Inferior parietal cortex (tissue), 1 donor: ENCODE results near the gene FHDC1.
"Not testable (repeated sequence)": the region's sequence is repeated elsewhere in the genome, so short reads cannot be mapped to it uniquely, and the experiment has no call there.

Experiments used
- DNase-seq: peaks from one replicate; pipeline ENCODE4 v3.0.0-alpha.2; 2016; ENCODE audit errors: extremely low spot score

Gene FHDC1, protein sequence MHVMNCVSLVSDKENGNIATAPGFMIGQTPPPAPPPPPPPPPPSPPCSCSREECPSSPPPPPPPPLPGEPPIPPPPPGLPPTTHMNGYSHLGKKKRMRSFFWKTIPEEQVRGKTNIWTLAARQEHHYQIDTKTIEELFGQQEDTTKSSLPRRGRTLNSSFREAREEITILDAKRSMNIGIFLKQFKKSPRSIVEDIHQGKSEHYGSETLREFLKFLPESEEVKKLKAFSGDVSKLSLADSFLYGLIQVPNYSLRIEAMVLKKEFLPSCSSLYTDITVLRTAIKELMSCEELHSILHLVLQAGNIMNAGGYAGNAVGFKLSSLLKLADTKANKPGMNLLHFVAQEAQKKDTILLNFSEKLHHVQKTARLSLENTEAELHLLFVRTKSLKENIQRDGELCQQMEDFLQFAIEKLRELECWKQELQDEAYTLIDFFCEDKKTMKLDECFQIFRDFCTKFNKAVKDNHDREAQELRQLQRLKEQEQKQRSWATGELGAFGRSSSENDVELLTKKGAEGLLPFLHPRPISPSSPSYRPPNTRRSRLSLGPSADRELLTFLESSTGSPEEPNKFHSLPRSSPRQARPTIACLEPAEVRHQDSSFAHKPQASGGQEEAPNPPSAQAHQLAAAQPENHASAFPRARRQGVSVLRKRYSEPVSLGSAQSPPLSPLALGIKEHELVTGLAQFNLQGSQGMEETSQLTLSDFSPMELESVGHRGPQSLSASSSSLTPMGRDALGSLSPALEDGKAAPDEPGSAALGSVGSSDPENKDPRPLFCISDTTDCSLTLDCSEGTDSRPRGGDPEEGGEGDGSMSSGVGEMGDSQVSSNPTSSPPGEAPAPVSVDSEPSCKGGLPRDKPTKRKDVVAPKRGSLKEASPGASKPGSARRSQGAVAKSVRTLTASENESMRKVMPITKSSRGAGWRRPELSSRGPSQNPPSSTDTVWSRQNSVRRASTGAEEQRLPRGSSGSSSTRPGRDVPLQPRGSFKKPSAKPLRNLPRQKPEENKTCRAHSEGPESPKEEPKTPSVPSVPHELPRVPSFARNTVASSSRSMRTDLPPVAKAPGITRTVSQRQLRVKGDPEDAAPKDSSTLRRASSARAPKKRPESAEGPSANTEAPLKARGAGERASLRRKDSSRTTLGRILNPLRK

DNA sequence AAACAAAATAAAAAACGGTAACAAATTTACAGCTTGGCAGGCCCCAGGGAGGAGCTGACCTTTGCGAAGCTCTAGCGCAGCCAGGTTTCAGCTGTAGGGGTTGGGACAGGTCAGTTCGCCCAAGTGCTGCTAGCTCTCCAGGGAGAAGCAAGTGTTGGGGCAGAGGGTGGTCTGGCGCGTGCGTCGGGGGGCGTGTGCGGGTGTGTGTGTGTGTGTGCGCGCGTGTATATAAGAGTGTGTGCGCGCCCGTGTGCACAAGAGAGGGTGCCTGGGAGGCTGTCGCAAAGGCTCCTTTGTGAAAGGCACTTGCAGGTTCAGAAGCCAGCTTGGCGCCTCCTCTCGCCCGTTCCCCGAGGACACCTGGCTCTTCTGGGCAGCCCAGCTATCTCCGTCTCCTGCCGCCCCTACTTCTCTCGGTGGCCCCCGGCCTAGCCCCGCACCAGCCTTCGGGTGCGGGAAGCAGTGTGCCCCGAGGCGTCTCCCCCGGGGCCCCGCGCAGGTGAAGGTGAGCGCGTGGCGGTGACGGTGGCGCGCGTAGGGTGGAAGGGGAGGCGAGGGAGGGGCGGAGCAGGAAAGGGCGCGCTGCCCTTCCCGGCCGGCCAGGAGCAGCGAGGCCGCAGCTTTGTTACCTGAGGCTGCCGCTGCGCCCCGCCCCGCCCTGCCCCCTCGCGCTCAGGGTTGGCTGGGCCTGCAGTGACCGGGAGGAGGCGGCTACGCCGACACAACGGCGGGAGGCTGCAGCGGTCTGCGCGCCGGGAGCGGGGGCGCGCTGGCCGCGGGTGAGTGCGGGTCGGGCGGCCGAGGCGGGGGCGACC, at the start of gene FHDC1:
Gene FHDC1 (plus strand): TSS at position 693 of the 815 bp plus-strand sequence. CDS start 6,735 bp downstream, outside the sequence.
- no peak for DNase-seq

DNA sequence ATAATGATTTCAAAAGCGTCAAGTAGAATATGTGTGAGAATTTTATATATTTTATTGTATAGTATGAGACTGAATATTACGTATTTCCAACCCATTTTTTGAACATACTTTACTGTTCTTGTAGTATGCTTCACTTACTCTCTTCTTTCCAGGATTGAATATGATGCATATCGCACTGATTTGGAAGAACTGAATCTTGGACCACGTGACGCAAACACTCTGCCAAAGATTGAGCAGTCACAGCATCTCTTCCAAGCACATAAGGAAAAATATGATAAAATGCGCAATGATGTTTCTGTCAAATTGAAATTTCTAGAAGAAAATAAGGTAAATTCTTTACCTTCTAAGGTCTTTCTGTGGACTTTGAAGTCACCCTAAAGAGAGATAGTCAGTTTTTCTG, 48.1 kb upstream of the FHDC1 start:
- DNase-seq: no peak

DNA sequence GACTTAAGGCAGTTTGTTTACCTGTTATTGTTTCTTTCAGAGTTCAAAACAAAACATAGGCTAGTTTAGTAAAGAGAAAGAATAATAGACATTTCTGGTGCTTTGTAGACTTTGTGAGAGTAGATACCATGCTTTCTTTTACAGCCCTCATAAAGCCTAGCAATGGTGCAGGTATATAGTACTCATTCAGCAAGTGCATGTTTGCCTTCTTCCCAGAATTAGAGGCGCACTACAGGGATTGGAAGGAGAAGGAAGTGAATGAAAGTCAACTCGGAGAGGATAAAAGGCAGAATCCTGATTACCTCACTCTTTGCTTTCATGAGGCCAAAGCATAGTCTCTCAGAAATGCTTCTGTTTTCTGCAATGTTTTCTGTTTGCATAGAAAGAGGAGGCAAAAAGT, 43.1 kb upstream of the FHDC1 start:
- no peak for DNase-seq

DNA sequence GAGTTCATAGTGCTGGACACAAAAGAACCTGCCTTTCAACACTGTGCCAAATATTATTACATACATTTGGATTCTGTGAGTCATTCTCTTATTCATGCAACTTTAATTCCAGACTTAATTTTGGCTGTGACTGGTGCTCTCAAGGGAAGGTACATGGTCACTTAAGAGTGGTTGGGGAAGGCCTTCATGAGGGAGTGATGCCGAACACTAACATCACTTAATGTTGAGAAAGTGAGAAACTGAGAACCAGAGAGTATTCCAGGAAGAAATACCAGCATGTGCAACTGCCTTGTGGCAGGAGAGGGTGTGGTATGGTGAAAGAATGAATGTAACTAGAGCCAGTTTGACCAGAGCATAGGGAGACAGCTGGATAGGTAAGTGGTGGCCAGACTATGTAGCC, 41.5 kb upstream of the FHDC1 start:
- no peak for DNase-seq

DNA sequence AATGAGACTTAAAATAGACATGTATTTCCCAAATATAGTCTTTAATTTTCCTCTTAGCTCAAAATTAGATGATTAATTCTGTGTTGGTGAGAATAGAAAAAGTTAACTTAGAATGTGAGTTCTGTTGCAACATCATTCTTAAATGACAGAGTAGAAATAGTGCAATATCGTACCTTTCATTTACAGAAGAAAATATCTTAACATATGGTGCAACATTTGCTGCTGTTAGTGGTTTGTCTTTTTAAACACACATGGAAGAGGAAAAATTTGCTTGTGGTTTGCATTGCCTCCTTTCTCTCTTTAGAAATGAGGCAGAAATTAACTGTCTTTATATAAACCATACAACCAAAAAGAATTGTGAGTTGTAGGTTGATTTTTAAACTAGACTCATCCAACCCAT, 39.3 kb upstream of the FHDC1 start:
- DNase-seq: no peak

DNA sequence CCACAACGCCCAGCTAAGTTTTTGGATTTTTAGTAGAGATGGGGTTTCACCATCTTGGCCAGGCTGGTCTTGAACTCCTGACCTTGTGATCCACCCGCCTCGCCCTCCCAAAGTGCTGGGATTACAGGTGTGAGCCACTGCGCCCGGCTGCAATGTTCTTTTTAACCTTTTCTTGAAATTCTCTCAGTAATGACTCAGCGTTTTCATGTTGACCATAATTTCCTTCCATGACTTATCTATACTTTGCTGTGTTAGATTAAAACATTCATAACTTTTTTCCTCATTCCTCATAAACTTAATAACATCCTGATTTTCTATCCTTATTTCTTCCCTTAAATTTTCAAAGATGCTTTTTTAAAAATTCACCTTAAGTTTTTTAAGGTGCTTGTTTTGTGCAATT, 38.0 kb upstream of the FHDC1 start:
- not testable (repeated sequence) for DNase-seq

DNA sequence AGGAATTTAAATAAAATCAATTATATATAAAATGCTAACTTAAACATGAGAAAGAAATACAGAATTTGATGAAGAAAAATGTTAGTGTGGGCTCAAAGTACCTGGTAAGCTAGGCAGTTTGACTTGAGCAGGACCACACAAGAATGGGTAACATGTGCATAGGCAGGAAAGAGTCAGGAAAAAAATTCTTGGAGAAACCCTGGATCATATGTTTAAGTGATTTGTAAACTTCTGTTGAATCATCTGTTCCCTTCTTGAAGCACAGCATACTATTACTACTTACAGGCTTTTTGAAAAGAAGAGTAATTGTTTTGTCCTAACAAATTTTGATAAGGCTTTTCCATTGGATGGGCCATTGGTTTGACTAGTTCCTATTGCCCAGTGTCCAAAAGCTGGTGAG, 37.5 kb upstream of the FHDC1 start:
- no peak for DNase-seq

DNA sequence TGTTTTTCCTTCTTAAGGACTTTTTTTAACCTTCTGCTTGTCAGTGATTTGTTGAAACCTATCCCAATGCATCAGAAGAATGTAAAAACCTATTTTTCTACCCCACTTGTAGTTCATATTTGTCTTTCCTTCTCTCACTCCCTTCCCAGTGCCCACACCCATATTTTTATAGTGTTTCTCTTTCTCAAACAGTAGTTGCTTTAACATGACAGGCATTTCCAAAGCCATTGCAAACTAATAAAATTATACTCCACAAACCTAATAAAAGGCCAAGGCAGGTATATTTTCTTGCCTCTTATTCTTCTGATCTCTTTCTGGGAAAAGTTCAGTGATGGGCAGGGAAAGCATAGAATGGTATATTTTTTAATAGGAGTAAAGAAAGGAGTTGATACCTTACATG, 35.7 kb upstream of the FHDC1 start:
- no peak for DNase-seq

DNA sequence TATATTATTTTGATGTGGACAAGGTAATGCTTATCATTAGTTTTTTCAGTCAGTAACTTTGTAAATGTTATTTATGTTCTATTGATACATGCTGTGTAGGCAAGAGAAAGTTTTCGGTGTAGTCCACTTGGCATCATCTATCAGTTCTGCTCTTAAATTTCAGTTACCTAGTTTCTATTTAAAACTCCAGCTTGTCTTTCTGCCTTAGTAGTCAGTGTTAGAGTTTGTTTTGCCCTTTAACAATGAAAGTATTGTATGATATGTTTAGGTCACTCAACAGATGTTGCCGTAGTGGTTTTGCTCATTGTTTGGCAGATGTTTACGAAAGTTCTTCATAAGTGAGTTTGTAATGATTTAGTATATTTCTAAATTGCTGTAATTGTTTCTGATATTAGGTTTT, 34.9 kb upstream of the FHDC1 start:
- peak; percentile 15 for DNase-seq

DNA sequence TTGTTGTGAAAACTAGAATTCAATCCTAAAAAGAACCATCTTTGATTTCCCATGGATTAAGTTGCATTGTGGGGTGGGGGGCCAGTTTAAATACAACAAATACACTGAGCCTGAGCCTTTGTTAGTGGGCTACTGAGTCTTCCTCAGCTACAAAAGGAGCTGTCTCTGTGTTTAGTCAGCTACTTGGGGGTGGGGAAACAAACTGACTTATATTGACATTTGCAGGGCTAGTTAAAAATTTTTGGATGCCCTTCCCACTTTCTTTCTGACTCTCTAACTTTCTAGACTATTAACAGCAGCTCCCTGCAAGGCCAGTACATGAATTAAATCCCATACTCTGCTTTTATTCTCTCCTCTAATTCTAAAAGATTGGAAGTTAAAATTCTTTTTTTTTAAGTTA, 32.5 kb upstream of the FHDC1 start:
- no peak for DNase-seq

DNA sequence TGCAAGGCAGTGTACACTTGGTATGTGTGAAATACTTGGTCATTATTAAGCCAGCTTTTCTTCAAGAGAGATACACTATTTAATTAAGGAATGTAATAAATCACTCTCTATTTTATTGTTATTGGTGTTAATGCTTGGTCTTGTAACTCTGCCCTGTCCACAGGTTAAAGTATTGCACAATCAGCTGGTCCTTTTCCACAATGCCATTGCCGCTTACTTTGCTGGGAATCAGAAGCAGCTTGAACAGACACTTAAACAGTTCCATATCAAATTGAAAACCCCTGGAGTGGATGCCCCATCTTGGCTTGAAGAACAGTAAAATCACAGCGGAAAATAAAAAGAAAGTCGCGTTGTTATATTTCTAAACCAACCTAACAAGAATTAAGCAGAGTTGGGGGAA, 26.2 kb upstream of the FHDC1 start:
- DNase-seq: no peak

DNA sequence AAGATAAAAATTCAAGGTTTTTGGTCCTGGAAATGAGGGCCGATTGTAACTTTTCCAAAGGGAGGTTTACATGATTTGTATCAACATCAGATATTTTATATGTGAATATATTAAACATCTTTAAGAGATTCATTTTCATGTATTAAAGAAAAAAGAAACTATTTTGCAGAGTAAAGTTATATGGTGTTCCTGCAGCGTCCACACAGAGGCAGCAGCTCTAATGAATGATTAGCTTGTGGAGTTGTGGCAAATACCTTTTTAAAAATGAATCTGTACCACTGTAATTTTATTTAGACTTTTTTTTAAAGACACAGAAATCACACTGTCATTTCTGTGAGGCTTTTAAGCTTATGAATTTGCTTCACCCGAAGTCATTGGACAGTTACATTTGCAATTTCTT, 25.6 kb upstream of the FHDC1 start:
- no peak for DNase-seq

DNA sequence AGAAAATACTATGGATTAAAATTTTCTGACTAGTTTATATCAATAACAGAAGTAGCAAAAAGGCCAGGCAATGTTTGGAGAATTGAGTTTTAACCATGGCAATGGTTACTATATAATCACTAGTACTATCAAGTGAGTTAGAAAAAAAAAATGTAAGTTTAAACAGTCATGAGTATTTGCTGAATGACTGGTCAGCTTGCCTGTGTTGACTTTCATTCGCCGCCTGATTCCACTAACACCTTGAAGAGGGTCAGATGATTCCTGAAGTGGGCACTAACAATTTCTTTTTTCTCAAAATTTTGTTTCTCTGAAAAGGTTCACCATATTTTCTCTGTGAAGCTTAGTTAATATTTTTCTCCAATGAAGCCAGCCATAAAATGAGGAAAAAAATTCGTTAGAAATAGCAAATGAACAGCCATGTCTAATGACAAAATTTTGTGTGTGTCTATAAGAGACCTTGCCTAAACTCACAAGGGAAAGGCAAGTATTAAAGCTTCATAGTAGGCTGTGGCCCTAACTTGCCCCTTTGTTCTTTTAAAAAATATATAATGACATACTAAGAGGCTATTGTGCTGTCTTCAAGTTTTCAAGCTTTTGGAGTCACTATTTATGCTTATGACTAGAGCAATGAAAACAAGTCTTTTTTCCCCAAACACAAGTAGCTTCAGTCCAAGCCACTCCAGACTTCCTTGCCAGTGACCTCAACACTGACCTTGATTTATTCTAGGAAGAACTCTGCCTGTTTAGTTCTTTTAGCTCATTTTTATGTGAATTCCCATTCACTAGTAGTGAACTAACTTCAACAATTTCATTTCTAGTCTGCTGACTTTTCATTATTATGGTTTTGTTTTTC, 18.4 kb upstream of the FHDC1 start:
- no peak for DNase-seq

DNA sequence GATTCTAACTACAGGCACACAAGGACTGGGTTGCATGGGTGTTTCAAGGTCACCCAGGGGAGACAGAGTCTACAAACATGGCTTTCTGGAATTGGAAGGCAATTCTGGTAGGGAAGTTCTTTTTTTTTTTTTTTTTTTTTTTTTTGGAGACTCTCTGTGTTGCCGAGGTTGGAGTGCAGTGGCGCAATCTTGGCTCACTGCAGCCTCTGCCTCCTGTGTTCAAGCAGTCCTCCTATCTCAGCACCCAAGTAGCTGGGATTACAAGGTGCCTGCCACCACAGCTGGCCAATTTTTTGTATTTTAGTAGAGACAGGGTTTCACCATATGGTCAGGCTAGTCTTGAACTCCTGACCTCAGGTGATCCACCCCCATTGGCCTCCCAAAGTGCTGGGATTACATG, 16.3 kb upstream of the FHDC1 start:
- DNase-seq: no peak

DNA sequence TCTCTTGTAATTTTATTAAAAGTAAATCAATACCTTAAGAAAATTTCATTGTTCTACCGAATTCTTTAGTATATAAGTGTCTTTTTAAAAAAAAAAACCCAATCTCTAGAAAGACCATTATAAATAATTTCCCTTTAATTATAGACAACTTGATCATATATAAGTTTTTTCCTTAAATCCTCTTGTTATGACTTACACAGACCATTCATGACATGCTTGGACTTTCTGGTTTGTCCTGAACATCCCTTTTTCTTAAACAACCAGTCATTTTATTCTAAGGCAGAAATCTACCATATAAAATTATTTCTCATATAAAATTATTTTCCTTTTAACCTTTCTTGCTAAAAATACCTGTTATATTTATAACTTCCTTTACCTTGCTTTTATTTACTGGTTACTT, 15.4 kb upstream of the FHDC1 start:
- no peak for DNase-seq

DNA sequence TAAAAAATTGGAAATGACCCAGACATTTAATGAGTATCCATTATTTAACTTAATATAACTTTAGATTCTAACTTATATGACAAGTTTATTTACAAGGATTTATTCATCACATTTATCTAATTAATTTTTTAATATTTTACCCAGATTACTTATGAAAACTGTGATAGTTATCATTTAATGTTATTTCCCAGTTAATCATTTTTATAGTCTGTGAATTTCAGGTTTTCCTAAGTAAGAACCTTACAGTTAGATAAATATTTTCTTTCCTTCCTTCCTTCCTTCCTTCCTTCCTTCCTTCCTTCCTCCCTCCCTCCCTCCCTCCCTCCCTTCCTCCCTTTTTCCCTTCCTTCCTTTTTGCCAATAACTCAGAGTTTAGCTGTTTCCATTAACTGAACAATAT, 14.8 kb upstream of the FHDC1 start:
- no peak for DNase-seq

DNA sequence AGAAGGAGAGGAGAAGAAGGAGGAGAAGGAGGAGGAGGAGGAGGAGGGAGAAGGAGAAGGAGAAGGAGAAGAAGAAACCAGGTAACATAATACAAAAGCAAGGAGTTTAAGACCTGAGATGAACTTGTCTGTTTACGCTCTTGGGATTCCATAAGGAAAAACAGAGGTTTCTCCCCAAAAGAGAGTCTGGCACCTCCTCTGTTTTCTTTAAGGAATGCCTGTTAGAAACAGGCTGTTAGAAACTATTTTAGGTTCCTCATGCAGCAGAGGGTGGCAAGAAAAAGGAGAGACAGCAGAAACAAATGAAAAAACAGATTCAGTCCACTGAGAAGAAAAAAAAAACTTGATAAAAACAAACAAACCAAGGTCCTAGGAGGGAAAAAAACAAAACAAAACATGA, 10.3 kb upstream of the FHDC1 start:
- no peak for DNase-seq

DNA sequence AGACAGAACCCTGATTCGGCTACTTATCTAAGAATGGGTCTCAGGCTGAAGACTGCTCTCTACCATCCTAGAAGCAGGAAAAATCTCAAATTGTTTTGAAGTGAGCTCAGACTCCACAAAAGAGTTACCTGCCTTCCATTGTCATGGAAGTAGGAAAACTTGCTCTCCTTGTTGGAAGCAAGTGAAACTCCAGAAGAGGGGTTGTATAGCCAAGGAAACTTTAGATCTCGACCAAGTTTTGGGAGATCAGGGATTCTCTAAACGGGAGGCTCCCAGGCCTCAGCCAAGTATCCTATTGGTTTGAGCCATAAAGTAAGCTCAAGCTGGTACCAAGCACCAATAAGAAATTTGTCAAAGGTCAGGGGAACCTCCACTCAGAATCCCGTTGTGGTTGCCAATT, 9.2 kb upstream of the FHDC1 start:
- DNase-seq: no peak

DNA sequence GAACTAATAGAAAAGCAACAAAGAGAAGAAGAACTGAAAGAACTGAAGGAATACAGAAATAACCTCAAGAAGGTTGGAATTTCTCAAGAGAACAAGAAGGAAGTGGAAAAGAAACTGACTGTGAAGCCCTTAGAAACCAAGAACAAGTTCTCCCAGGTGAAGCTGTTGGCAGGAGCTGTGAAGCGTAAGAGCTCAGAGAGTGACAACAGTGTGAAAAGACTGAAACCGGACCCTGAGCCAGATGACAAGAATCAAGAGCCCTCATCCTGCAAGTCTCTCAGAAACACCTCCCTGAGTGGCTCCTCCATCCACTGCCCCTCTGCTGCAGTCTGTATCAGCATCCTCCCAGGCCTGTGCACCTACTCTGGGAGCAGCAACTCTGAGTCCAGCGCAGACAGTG, 8.4 kb upstream of the FHDC1 start:
- no peak for DNase-seq

DNA sequence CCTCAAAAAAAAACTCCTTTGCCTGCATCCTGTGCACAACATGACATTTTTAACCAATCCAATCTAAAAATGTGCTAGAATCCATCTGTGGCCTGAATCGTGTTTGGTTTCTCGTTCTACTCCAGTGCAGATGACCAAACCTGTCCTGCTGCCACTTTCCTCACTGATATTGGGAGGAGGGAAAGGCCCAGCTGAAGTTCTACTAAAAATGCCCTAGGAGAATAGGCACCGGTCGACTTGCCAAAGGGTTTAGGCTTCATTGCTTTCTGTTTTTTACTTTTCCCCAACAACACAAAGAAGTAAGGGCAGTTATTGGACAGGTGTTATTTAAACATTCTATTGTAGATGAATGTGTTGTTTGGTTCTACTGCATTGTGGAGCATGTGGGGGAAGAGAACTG, 7.8 kb upstream of the FHDC1 start:
- no peak for DNase-seq

DNA sequence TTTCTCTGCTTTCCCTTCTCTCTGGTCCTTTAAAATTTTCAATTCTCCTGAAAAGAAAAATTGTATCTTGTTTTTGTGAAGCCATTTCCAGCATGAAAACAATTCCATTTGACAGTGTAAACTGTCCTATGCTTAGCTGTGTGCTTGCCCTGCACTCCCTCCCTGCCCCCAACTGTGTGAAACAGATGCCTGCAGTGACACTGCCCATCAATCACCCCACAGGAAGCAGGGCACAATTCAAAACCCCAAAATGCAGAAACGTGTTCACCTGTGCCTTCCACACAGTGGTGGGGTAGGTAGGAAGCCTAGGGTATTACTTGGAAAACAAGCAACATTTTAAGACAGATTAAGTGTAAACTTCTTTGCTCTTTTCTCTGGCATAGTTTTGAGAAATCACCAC, 6.2 kb upstream of the FHDC1 start:
- no peak for DNase-seq
